IPS DF 4.7 (cell line): Measurements from ENCODE around the gene SKA2.
"Not testable (repeated sequence)": the region's sequence is repeated elsewhere in the genome, so short reads cannot be mapped to it uniquely, and the experiment has no call there.

Experiments used
- DNase-seq: peaks from one replicate; pipeline ENCODE4 v3.0.0-alpha.2; 2013; ENCODE audit warnings: low spot score; ENCODE audit errors: extremely low read depth

SKA2 gene

GRCh38 chr17:59101178-59101577, 53.8 kb downstream of the SKA2 start:
- no peak for DNase-seq

GRCh38 chr17:59097876-59098275, 57.1 kb downstream of the SKA2 start:
- no peak for DNase-seq

- no peak for DNase-seq
These were observed 60.0 kb downstream of the SKA2 start for GRCh38 chr17:59094861-59095530.

GRCh38 chr17:59093702-59094231, 61.2 kb downstream of the SKA2 start:
- no peak for DNase-seq

- DNase-seq: no peak
These were observed 61.8 kb downstream of the SKA2 start for GRCh38 chr17:59093145-59093701.

- not testable (repeated sequence) for DNase-seq
These were observed 64.4 kb downstream of the SKA2 start for GRCh38 chr17:59090593-59090992.

GRCh38 chr17:59084154-59084553, 70.8 kb downstream of the SKA2 start:
- DNase-seq: no peak

GRCh38 chr17:59074494-59074893, 80.5 kb downstream of the SKA2 start:
- DNase-seq: no peak

GRCh38 chr17:59073972-59074371, 81.0 kb downstream of the SKA2 start:
- no peak for DNase-seq

GRCh38 chr17:59069856-59070255, 85.1 kb downstream of the SKA2 start:
- no peak for DNase-seq

GRCh38 chr17:59067756-59068155, 87.2 kb downstream of the SKA2 start:
- no peak for DNase-seq

GRCh38 chr17:59067340-59067739, 87.6 kb downstream of the SKA2 start:
- DNase-seq: no peak

- no peak for DNase-seq
These were observed 92.5 kb downstream of the SKA2 start for GRCh38 chr17:59062509-59062908.
